Measurements from ENCODE around the gene CCL4L2. TPM values are rescaled to one million over a fixed set of nuclear protein-coding genes. Genes with fewer than 3 reads are reported as not detected.
"Not testable (repeated sequence)": the region's sequence is repeated elsewhere in the genome, so short reads cannot be mapped to it uniquely, and the experiment has no call there.

The CCL4L2 gene
- 10 to 100 TPM in 1 of 2 donors, 1 to 10 TPM in 1; 3.9 to 21.2 TPM for total RNA-seq

DNA sequence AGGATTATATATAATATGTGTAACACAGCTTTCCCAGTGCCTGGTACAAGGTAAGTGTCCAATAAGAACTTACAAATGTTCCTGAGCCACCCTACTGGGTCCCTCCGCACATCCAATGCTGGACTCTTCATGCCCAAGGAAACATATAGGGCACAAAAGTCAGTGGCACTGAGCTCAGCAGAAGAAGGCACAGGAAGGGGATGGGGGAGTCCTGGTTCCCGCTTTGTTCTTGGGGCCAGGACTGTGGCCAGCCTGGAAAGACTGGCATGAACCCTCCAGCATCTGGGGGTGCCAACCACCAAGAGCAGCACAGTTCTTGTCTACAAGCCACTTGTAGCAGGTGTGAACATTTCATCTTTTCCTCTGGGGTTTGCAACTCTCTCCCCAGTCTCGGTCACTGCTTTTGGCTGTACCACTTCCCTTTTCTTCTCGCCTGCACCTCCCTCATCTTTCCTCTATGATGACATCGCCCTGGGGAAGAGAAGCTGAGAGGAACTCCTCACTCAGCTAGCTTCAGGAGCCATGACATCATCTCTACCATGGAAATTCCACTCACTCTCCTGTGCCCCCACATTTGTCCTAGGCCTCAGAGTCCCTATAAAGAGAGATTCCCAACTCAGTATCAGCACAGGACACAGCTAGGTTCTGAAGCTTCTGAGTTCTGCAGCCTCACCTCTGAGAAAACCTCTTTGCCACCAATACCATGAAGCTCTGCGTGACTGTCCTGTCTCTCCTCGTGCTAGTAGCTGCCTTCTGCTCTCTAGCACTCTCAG, at the start of gene CCL4L2:
CCL4L2 (plus strand) TSS at position 625 of the 773 bp plus-strand sequence.
- peak; percentile 45 to 67 for ATAC-seq
- H3K36me3 Mint-ChIP-seq; H3K9me3 Mint-ChIP-seq; DNase-seq (ENCODE audit: low spot score in 2 of 2); H3K27ac Mint-ChIP-seq: not testable (repeated sequence)

GRCh38 chr17:36168836-36169235, 42.0 kb upstream of the CCL4L2 start:
- not testable (repeated sequence) for H3K9me3 Mint-ChIP-seq; ATAC-seq; DNase-seq (ENCODE audit: low spot score in 2 of 2); H3K36me3 Mint-ChIP-seq; H3K27ac Mint-ChIP-seq

DNA sequence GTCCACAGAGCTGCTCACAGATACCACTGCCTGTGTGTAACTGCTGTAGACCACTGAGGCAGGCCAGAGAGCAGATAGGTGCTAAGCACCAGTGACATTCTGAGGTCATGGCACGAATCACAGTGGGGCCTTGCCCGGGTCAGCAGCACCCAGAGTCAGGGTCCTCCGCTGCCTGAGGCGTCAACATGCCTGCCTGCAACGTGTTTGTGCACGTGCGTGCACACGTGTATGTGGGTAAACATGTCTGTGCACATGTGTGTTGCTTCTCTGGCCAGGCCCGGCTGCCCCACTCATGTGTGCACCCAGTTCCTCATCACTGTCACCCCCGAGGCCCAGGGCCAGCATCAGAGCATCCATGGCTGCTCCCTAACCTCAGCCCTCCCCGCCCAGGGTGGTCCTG, 34.3 kb upstream of the CCL4L2 start, which contains the start of gene TBC1D3B:
TBC1D3B (minus strand) TSS at position 101 of the 400 bp plus-strand sequence. CDS start 1,586 bp downstream, outside the sequence.
- H3K27ac Mint-ChIP-seq; H3K36me3 Mint-ChIP-seq; DNase-seq (ENCODE audit: low spot score in 2 of 2); ATAC-seq; H3K9me3 Mint-ChIP-seq: not testable (repeated sequence)

GRCh38 chr17:36181446-36182175, 29.3 kb upstream of the CCL4L2 start:
- not testable (repeated sequence) for H3K36me3 Mint-ChIP-seq, ATAC-seq, H3K9me3 Mint-ChIP-seq

GRCh38 chr17:36182176-36183000, 28.5 kb upstream of the CCL4L2 start:
- DNase-seq (ENCODE audit: low spot score in 2 of 2) (no peak), ATAC-seq (peak in 1 of 2 donors; percentile 31)
- no peak overlapping the region for H3K27ac Mint-ChIP-seq
- no peaks in the 10 kb centered on the region for H3K9me3 Mint-ChIP-seq
- H3K36me3 Mint-ChIP-seq = no peaks in the 10 kb centered on the region

More at GRCh38 chr17:36181446-36182175, 29.3 kb upstream of the CCL4L2 start:
- not testable (repeated sequence) for DNase-seq (ENCODE audit: low spot score in 2 of 2); H3K27ac Mint-ChIP-seq

- DNase-seq (ENCODE audit: low spot score in 2 of 2) (no peak), ATAC-seq (peak in 1 of 2 donors; percentile 57)
- H3K27ac Mint-ChIP-seq = no peak overlapping the region
- H3K36me3 Mint-ChIP-seq = no peaks in the 10 kb centered on the region
- no peaks in the 10 kb centered on the region for H3K9me3 Mint-ChIP-seq
These were observed 27.6 kb upstream of the CCL4L2 start for GRCh38 chr17:36183001-36183971.

DNA sequence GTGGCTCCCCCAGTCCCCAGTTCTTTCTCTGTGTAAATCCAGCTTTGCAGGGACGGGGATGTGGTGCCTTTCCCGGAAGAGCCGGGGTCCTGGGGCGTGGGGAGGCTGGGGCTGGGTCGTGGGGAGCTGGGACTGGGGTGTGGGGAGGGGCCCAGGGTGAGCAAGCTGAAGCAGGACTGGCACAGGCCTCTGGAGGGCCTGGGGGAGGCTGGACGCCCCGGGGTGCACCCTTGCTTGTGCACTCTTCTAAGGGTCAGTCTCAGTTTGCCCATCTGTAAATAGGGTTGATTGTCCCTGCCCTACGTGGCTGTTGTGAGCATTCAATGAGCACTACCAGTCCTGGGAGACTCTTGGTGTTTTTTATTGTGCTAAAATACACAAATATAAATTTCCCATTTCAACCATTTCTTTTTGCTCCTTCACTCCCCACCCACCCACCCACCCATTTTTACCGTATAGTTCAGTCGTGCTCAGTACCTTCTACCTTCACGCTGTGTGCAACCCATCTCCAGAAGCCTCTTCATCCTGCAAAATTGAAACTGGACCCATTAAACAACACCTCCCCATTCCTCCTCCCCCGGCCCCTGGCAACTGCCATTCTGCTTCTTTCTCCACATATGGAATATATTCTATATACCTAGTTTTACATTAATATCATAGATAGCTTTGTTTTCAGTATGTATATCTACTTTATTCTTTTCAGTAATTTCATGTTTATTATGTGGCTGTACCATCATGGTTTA, 26.7 kb upstream of the CCL4L2 start:
- no peak for DNase-seq (ENCODE audit: low spot score in 2 of 2)
- Mint-ChIP-seq H3K27ac (no peak overlapping the region), H3K9me3 (no peaks in the 10 kb centered on the region), H3K36me3 (no peaks in the 10 kb centered on the region)
- ATAC-seq = no peak

DNA sequence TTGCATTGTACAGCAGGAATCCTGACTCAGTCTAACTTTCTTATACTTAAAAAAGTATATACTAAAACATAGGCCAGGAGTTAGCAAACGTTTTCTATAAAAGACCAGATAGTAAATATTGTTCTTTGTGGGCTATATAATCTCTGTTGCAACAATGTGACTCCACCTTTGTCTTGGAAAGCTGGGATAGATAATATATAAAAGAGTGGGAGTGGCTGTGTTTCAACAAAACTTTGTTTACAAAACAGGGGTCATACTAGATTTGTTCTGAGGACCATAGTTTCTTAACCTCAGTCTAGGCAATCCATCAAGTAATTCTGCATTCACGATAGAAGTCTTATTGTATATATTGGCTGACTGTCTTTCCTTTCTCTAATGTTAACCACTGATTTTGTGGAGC, 25.4 kb upstream of the CCL4L2 start:
- no peak overlapping the region for H3K27ac Mint-ChIP-seq
- H3K36me3 Mint-ChIP-seq = no peaks in the 10 kb centered on the region
- DNase-seq (ENCODE audit: low spot score in 2 of 2) (no peak), ATAC-seq (no peak)
- no peaks in the 10 kb centered on the region for H3K9me3 Mint-ChIP-seq

GRCh38 chr17:36186810-36187763, 23.8 kb upstream of the CCL4L2 start:
- DNase-seq (ENCODE audit: low spot score in 2 of 2); ATAC-seq; H3K27ac Mint-ChIP-seq: not testable (repeated sequence)

GRCh38 chr17:36187943-36188665, 22.8 kb upstream of the CCL4L2 start:
- peak overlapping the region in 1 of 2 donors; percentile 41 for H3K27ac Mint-ChIP-seq
- H3K9me3 Mint-ChIP-seq; ATAC-seq; DNase-seq (ENCODE audit: low spot score in 2 of 2); H3K36me3 Mint-ChIP-seq: not testable (repeated sequence)

More at GRCh38 chr17:36186810-36187763, 23.8 kb upstream of the CCL4L2 start:
- H3K36me3 Mint-ChIP-seq, H3K9me3 Mint-ChIP-seq: not testable (repeated sequence)

GRCh38 chr17:36188891-36189306, 22.0 kb upstream of the CCL4L2 start:
- ATAC-seq (peak; percentile 77 to 91), DNase-seq (ENCODE audit: low spot score in 2 of 2) (no peak)
- H3K9me3 Mint-ChIP-seq = no peaks in the 10 kb centered on the region
- no peaks in the 10 kb centered on the region for H3K36me3 Mint-ChIP-seq
- no peak overlapping the region for H3K27ac Mint-ChIP-seq

DNA sequence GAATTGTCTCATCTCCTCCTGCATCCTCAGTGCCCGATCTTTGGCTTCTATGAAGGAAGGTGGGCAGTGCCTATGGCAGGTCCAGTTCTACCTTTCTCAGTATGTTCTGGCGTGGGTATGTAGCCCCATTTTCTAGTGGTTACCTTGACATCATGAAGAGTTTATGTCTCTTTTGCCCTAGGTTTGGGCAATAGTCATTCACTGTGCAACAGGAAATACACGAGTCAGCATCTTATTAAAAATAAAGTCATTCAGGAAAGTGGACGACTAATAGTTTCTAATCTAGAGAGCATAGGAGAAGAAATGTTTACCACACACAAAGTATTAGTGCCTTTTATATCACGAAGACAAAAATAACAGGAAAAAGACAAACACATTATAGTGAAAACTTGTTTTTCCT, 20.9 kb upstream of the CCL4L2 start:
- not testable (repeated sequence) for H3K36me3 Mint-ChIP-seq; DNase-seq (ENCODE audit: low spot score in 2 of 2); ATAC-seq; H3K9me3 Mint-ChIP-seq; H3K27ac Mint-ChIP-seq

DNA sequence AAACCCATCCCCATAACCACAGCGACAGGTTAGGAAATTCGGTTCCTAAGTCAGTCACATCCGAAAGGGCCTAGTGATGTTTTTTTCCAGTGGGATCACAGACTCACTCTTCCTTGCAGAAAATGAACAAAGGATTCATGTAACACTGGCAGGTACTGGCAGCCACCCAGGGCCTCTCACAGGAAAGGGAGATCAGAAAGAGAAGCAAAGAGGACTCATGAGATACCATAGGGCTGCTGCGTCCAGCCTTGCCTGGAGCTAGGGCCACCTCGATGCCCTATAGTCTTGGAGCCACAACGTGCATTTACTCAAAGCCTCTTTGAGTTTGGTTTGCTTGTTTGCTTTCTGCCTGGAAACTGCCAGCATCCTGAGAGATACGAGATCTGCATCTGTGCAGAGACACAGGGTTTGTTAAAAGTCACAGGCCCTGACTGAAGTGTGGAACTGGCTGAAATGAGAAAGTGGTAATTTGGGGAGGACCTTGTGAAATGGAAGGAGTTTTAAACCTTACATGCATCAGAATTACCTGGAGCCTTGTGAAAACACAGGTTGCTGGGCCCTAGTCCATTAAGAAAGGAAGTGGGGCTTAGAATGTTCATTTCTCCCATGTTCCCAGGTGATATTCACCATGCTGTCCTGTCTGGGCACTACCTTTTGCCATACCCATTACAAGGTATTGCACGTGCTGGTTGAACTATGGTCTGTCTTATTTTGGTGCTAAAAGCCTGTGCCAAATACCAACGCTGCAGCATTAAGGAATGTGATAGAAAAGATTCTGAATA, 20.1 kb upstream of the CCL4L2 start:
- H3K9me3 Mint-ChIP-seq; H3K36me3 Mint-ChIP-seq; DNase-seq (ENCODE audit: low spot score in 2 of 2); ATAC-seq; H3K27ac Mint-ChIP-seq: not testable (repeated sequence)
